H9 (cell line): Measurements from ENCODE around the gene SLBP. TPM values are rescaled to one million over a fixed set of nuclear protein-coding genes. Genes with fewer than 3 reads are reported as not detected.
"Not testable (repeated sequence)": the region's sequence is repeated elsewhere in the genome, so short reads cannot be mapped to it uniquely, and the experiment has no call there.

Experiments used
- DNase-seq: peaks from one replicate; pipeline ENCODE4 v3.0.0-alpha.2; 2017
- H2AFZ ChIP-seq: one replicate; pipeline ENCODE4 v1.6.1; 2013; ENCODE audit warnings: mild to moderate bottlenecking, low read length, control low read depth, moderate library complexity
- H2AK5ac ChIP-seq: 2 replicates; pipeline ENCODE4 v1.6.1; 2013; ENCODE audit warnings: low read length, control low read depth, mixed read lengths; ENCODE audit not compliant: insufficient read length
- H2BK120ac ChIP-seq: one replicate; pipeline ENCODE4 v1.6.1; 2013; ENCODE audit warnings: low read depth, mild to moderate bottlenecking, low read length, control low read depth, inconsistent platforms; ENCODE audit not compliant: poor library complexity, severe bottlenecking
- H2BK12ac ChIP-seq: 2 replicates; pipeline ENCODE4 v1.6.1; 2013; ENCODE audit warnings: low read length, control low read depth, mixed read lengths, low read depth; ENCODE audit not compliant: insufficient read length
- H2BK15ac ChIP-seq: 2 replicates; pipeline ENCODE4 v1.6.1; 2013; ENCODE audit warnings: low read depth, low read length, control low read depth
- H2BK20ac ChIP-seq: one replicate; pipeline ENCODE4 v1.6.1; 2013; ENCODE audit warnings: low read depth, mild to moderate bottlenecking, low read length, control low read depth, inconsistent platforms; ENCODE audit not compliant: poor library complexity, severe bottlenecking
- H2BK5ac ChIP-seq: 2 replicates; pipeline ENCODE4 v1.6.1; 2013; ENCODE audit warnings: low read length, control low read depth, mixed read lengths; ENCODE audit not compliant: insufficient read length
- H3K14ac ChIP-seq: 2 replicates; pipeline ENCODE4 v1.6.1; 2013; ENCODE audit warnings: low read length, control low read depth; ENCODE audit not compliant: insufficient read depth
- H3K18ac ChIP-seq: 2 replicates; pipeline ENCODE4 v1.6.1; 2013; ENCODE audit warnings: low read depth, mild to moderate bottlenecking, mixed read lengths, low read length, control low read depth; ENCODE audit not compliant: insufficient read length
- H3K23ac ChIP-seq: 2 replicates; pipeline ENCODE4 v1.6.1; 2013; ENCODE audit warnings: low read length, control low read depth, mixed read lengths, low read depth; ENCODE audit not compliant: insufficient read length
- H3K23me2 ChIP-seq: 2 replicates; pipeline ENCODE4 v1.6.1; 2013; ENCODE audit warnings: low read depth, mild to moderate bottlenecking, mixed read lengths, low read length, control low read depth; ENCODE audit not compliant: insufficient read length, poor library complexity, severe bottlenecking
- H3K27ac ChIP-seq: 2 replicates; pipeline ENCODE4 v1.5.1; 2013; ENCODE audit warnings: low read length, control low read depth, mixed read lengths, low read depth; ENCODE audit not compliant: insufficient read length
- H3K27me3 ChIP-seq: 2 replicates; pipeline ENCODE4 v1.6.1; 2013; ENCODE audit warnings: low read length, control low read depth, inconsistent platforms; ENCODE audit not compliant: insufficient read depth
- H3K4ac ChIP-seq: 2 replicates; pipeline ENCODE4 v1.6.1; 2013; ENCODE audit warnings: low read depth, mild to moderate bottlenecking, control low read depth, inconsistent platforms, low read length, moderate library complexity
- H3K4me1 ChIP-seq: 2 replicates; pipeline ENCODE4 v1.6.1; 2013; ENCODE audit warnings: low read length, control low read depth, inconsistent platforms; ENCODE audit not compliant: insufficient read depth
- H3K4me2 ChIP-seq: 2 replicates; pipeline ENCODE4 v1.6.1; 2013; ENCODE audit warnings: low read length, control low read depth, mixed read lengths; ENCODE audit not compliant: insufficient read length, insufficient read depth
- H3K56ac ChIP-seq: 2 replicates; pipeline ENCODE4 v1.6.1; 2013; ENCODE audit warnings: low read depth, mild to moderate bottlenecking, mixed read lengths, low read length, control low read depth; ENCODE audit not compliant: insufficient read length
- H3K79me1 ChIP-seq: 2 replicates; pipeline ENCODE4 v1.6.1; 2013; ENCODE audit warnings: low read depth, mild to moderate bottlenecking, moderate library complexity, low read length, control low read depth, inconsistent platforms; ENCODE audit not compliant: insufficient read depth, poor library complexity, severe bottlenecking
- H3K79me2 ChIP-seq: 2 replicates; pipeline ENCODE4 v1.6.1; 2013; ENCODE audit warnings: low read length, control low read depth, inconsistent platforms; ENCODE audit not compliant: insufficient read depth
- H3K9ac ChIP-seq: 2 replicates; pipeline ENCODE4 v1.6.1; 2013; ENCODE audit warnings: low read length, control low read depth, mixed read lengths; ENCODE audit not compliant: insufficient read length; ENCODE audit errors: extremely low read depth
- H3K9me3 ChIP-seq: one replicate; pipeline ENCODE4 v1.6.1; 2013; ENCODE audit warnings: low read depth, low read length, inconsistent platforms; ENCODE audit not compliant: control insufficient read depth
- H3T11ph ChIP-seq: one replicate; pipeline ENCODE4 v1.6.1; 2013; ENCODE audit warnings: mild to moderate bottlenecking, low read length, control low read depth, inconsistent platforms
- H4K20me1 ChIP-seq: one replicate; pipeline ENCODE4 v1.6.1; 2013; ENCODE audit not compliant: control insufficient read depth, insufficient read length, insufficient read depth
- H4K5ac ChIP-seq: 2 replicates; pipeline ENCODE4 v1.6.1; 2013; ENCODE audit warnings: low read depth, mild to moderate bottlenecking, mixed read lengths, low read length, control low read depth; ENCODE audit not compliant: insufficient read length
- H4K8ac ChIP-seq: replicated peaks from 2 replicates; pipeline ENCODE4 v1.6.1; 2013; ENCODE audit warnings: low read length, control low read depth, mixed read lengths, low read depth; ENCODE audit not compliant: insufficient read length
- H4K91ac ChIP-seq: 2 replicates; pipeline ENCODE4 v1.6.1; 2013; ENCODE audit warnings: low read depth, mild to moderate bottlenecking, moderate library complexity, mixed read lengths, low read length, control low read depth; ENCODE audit not compliant: insufficient read length
- H3K27ac Mint-ChIP-seq, 3 experiments: 2 replicates in 2 of 3; 3 replicates in 1 of 3; pipeline ENCODE4 v1.8.0; 2020 to 2021; ENCODE audit warnings: mixed read lengths in 3 of 3, mild to moderate bottlenecking in 1 of 3, moderate library complexity in 1 of 3
- H3K27me3 Mint-ChIP-seq: 2 replicates; pipeline ENCODE4 v1.8.0; 2021; ENCODE audit warnings: low read depth, mild to moderate bottlenecking, moderate library complexity, mixed read lengths
- H3K36me3 Mint-ChIP-seq, 3 experiments: 2 replicates in 2 of 3; 3 replicates in 1 of 3; pipeline ENCODE4 v1.8.0; 2020 to 2021; ENCODE audit warnings: low read depth in 3 of 3, mixed read lengths in 3 of 3; ENCODE audit not compliant: insufficient read depth in 1 of 3
- H3K4me1 Mint-ChIP-seq, 2 experiments: 2 replicates each; pipeline ENCODE4 v1.8.0; 2020; ENCODE audit warnings: mixed read lengths in 2 of 2
- H3K4me3 Mint-ChIP-seq, 2 experiments: 2 replicates in 1 of 2; 3 replicates in 1 of 2; pipeline ENCODE4 v1.8.0; 2020 to 2021; ENCODE audit warnings: mild to moderate bottlenecking in 2 of 2, mixed read lengths in 2 of 2, moderate library complexity in 1 of 2
- H3K9me3 Mint-ChIP-seq, 2 experiments: 2 replicates in 1 of 2; 3 replicates in 1 of 2; pipeline ENCODE4 v1.8.0; 2020; ENCODE audit warnings: mild to moderate bottlenecking in 2 of 2, mixed read lengths in 2 of 2, moderate library complexity in 1 of 2
- WGBS: extraction: QIAGEN DNeasy Blood & Tissue Kit; methylation state at CpG from one replicate; pipeline ENCODE4 v1.1.7; 2013; ENCODE audit warnings: missing lambda C conversion rate, low lambda C conversion rate, mixed read lengths; ENCODE audit not compliant: insufficient read length; ENCODE audit errors: extremely low coverage; 5-methylcytosine and 5-hydroxymethylcytosine counted together
- total RNA-seq: library from RNA; stranded (reverse); gene quantifications from 2 replicates; pipeline ENCODE4 v1.2.1, GENCODE V29; 2021
- TF ChIP-seq, protein P1 (sequence below): fragments of 200-600 bp; sonication (generic); conservative IDR thresholded peaks from 3 replicates; pipeline ENCODE4 v1.8.0; 2021; ENCODE audit warnings: antibody characterized with exemption, mild to moderate bottlenecking

The SLBP gene
- total RNA-seq, 1 experiment from 2014 or later: 62.7 TPM

DNA sequence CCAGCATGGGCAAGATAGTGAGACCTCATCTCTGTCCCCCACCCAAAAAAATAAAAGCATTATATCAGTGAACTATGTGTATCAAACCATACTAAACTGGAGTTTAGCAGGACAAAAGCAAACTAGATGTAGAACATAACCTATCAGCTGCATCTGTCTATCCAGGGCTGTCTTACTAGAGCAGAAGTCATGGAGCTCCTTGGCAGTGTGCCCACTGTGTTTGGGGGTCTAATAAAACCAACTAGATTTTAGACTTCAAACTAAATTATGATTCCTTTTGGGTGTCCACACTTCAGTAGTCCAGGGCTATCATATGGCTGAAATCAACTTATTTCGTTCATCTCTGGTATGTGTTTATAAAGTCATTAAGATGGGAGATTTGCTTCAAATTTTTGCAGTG is 8.3 kb downstream of the SLBP start:
- Histone ChIP-seq H3K27me3 (no peaks in the 10 kb centered on the region; the same call in 1 of the 2 replicates), H4K91ac (no peak overlapping the region), H2BK20ac (no peak overlapping the region), H3K23ac (no peak overlapping the region), H3K14ac (no peak overlapping the region), H3K4me2 (no peak overlapping the region), H2AFZ (no peak overlapping the region), H2BK5ac (no peak overlapping the region), H3K79me1 (peaks cover 10% of the 10 kb centered on the region), H2BK15ac (no peak overlapping the region), H4K20me1 (no peaks in the 10 kb centered on the region), H4K5ac (no peak overlapping the region), H3K27ac (no peak overlapping the region), H3T11ph (no peak overlapping the region), H3K18ac (no peak overlapping the region), H3K23me2 (no peaks in the 10 kb centered on the region), H2BK120ac (no peak overlapping the region), H3K9me3 (no peaks in the 10 kb centered on the region), H3K9ac (no peak overlapping the region), H2BK12ac (no peak overlapping the region), H3K56ac (no peak overlapping the region), H3K79me2 (peaks cover 7% of the 10 kb centered on the region; the same call in 1 of the 2 replicates), H3K4ac (no peak overlapping the region), H4K8ac (no peak overlapping the region), H3K4me1 (no peaks in the 10 kb centered on the region), H2AK5ac (no peak overlapping the region)
- Mint-ChIP-seq H3K27me3 (no peaks in the 10 kb centered on the region), H3K9me3 (no peaks in the 10 kb centered on the region), H3K4me3 (no peak overlapping the region), H3K4me1 (peaks cover 0 to 4% of the 10 kb centered on the region in 2 experiments; a peak in 1 of 4 replicates), H3K27ac (0 out of 7 replicates have a peak overlapping the region, but pooled peaks of 1 of the 3 experiments have one; percentile 32), H3K36me3 (peaks cover 22 to 82% (median 72%) of the 10 kb centered on the region in 3 experiments; a peak in 6 of 7 replicates)
- WGBS: no CpG with 5 or more reads among the region's 1 CpG
- TF ChIP-seq, protein P1, sequence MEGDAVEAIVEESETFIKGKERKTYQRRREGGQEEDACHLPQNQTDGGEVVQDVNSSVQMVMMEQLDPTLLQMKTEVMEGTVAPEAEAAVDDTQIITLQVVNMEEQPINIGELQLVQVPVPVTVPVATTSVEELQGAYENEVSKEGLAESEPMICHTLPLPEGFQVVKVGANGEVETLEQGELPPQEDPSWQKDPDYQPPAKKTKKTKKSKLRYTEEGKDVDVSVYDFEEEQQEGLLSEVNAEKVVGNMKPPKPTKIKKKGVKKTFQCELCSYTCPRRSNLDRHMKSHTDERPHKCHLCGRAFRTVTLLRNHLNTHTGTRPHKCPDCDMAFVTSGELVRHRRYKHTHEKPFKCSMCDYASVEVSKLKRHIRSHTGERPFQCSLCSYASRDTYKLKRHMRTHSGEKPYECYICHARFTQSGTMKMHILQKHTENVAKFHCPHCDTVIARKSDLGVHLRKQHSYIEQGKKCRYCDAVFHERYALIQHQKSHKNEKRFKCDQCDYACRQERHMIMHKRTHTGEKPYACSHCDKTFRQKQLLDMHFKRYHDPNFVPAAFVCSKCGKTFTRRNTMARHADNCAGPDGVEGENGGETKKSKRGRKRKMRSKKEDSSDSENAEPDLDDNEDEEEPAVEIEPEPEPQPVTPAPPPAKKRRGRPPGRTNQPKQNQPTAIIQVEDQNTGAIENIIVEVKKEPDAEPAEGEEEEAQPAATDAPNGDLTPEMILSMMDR: no peak
- no peak for DNase-seq

DNA sequence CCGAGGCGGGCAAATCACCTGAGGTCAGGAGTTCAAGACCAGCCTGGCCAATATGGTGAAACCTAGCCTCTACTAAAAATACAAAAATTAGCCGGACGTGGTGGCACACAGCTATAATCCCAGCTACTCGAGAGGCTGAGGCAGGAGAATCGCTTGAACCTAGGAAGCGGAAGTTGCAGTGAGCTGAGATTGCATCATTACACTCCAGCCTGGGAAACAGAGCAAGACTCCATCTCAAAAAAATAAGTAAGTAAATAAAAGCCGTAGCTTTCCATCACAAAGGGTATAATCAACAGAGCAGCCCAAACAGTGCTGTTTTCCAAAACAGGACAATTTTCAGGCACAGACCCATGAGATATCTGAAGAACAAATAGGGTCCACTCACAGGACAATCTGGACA is 10.4 kb downstream of the SLBP start:
- not testable (repeated sequence) for H3K4me2 ChIP-seq, H3K27ac ChIP-seq, H3K4ac ChIP-seq, H3K56ac ChIP-seq, H4K8ac ChIP-seq, H3K14ac ChIP-seq, H3K4me1 ChIP-seq, H3K9ac ChIP-seq, H3K23ac ChIP-seq, H2BK120ac ChIP-seq, H4K20me1 ChIP-seq, H3K4me1 Mint-ChIP-seq, H4K91ac ChIP-seq, H2BK15ac ChIP-seq, H3K18ac ChIP-seq, H3K9me3 Mint-ChIP-seq, H2AK5ac ChIP-seq, H2BK5ac ChIP-seq, H3K9me3 ChIP-seq, H3K27me3 ChIP-seq, H2BK20ac ChIP-seq, H4K5ac ChIP-seq, H2AFZ ChIP-seq, H3K4me3 Mint-ChIP-seq, H3K79me2 ChIP-seq, H3K27me3 Mint-ChIP-seq, H3K23me2 ChIP-seq, H2BK12ac ChIP-seq, H3T11ph ChIP-seq, DNase-seq
- peaks cover 10% of the 10 kb centered on the region for H3K79me1 ChIP-seq
- Mint-ChIP-seq H3K36me3 (peaks cover 29 to 86% (median 73%) of the 10 kb centered on the region in 3 experiments; a peak in 6 of 7 replicates), H3K27ac (peak overlapping the region in 1 of 3 experiments; percentile 55; a peak in 1 of 7 replicates)
- WGBS: no CpG with 5 or more reads among the region's 8 CpGs
